ENCODE measurements around the gene TRIM7.

TRIM7 gene

DNA sequence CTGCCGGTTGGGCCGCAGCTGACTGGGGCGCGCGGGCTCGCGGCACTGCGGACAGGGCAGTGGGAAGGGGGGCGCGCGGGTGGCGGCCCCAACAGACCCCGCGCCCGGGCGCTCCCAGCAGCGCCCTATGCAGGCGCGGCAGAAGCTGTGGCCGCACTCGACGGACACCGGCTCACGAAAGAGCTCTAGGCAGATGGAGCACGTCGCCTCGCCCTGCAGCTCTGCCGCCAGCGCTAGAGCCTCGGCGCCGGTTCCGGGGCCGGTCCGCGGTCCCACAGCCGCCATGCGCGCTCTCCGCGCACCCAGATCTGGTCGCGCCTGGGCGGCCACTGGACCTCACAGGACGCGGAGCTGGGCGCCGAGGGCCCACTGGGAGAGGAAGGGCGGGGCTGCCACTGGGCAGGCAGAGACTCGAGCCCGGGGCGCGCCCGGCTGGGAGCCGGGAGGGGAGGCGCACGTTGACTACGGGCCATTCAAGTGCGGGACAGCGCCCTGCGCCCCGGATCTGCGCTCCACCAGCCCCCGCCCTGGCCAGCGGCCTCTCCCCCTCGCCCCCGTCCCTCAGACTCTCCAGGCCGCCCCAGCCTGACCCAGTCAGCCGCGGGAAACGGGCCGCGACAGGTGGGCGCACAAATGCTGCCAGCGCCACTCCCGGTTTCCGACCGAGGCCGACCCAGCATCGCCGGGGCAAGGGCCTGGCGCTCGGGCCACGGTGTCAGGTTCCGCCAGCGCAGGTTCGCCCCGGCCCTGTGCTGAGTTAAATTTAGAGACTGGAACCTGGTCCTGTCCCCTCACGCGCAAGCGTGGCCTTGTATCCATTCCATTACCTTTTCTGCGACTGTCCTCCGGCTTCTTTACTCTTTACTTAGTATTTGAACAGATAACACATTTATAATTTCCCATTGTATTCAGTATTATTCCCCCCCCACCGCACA, at the start of gene TRIM7:
Gene TRIM7, minus strand, starts transcription at position 371 of the 935 bp plus-strand sequence. Its CDS starts 86 bp downstream, at position 285.
- Histone ChIP-seq H3K9me3 (ENCODE audit: control insufficient read depth, low read length) (no peaks in the 10 kb centered on the region), H3K4me2 (ENCODE audit: low read length) (peak within 1 kb of the TSS; percentile 73), H3K79me2 (no peaks in the 10 kb centered on the region), H3K9ac (peak within 1 kb of the TSS; percentile 39), H2AFZ (peak within 1 kb of the TSS; percentile 90), H3K36me3 (ENCODE audit: control insufficient read depth, insufficient read depth, low read length) (no peaks in the 10 kb centered on the region), H3K4me3 (ENCODE audit: low read depth, low read length) (peak within 1 kb of the TSS; percentile 52), H3K27me3 (ENCODE audit: control insufficient read depth, insufficient read depth, low read length) (no peaks in the 10 kb centered on the region), H3K4me1 (peaks cover 9% of the 10 kb centered on the region), H3K27ac (peak within 1 kb of the TSS; percentile 79)
- TF ChIP-seq, protein P1, sequence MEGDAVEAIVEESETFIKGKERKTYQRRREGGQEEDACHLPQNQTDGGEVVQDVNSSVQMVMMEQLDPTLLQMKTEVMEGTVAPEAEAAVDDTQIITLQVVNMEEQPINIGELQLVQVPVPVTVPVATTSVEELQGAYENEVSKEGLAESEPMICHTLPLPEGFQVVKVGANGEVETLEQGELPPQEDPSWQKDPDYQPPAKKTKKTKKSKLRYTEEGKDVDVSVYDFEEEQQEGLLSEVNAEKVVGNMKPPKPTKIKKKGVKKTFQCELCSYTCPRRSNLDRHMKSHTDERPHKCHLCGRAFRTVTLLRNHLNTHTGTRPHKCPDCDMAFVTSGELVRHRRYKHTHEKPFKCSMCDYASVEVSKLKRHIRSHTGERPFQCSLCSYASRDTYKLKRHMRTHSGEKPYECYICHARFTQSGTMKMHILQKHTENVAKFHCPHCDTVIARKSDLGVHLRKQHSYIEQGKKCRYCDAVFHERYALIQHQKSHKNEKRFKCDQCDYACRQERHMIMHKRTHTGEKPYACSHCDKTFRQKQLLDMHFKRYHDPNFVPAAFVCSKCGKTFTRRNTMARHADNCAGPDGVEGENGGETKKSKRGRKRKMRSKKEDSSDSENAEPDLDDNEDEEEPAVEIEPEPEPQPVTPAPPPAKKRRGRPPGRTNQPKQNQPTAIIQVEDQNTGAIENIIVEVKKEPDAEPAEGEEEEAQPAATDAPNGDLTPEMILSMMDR (IDR thresholded peaks at IDR 0.05) = no peak

- TF ChIP-seq, protein P1 (IDR thresholded peaks at IDR 0.05) = no peak
- Histone ChIP-seq H3K4me1 (peaks cover 11% of the 10 kb centered on the region), H3K79me2 (peaks cover 37% of the 10 kb centered on the region), H3K27me3 (ENCODE audit: control insufficient read depth, insufficient read depth, low read length) (no peaks in the 10 kb centered on the region), H3K4me3 (ENCODE audit: low read depth, low read length) (peak overlapping the region; percentile 41), H3K4me2 (ENCODE audit: low read length) (peak overlapping the region; percentile 100), H3K36me3 (ENCODE audit: control insufficient read depth, insufficient read depth, low read length) (no peaks in the 10 kb centered on the region), H3K9me3 (ENCODE audit: control insufficient read depth, low read length) (no peaks in the 10 kb centered on the region), H3K27ac (peak overlapping the region; percentile 33), H2AFZ (no peak overlapping the region), H3K9ac (no peak overlapping the region)
Observed at GRCh38 chr5:181248277-181248676, 43.3 kb upstream of the TRIM7 start.

DNA sequence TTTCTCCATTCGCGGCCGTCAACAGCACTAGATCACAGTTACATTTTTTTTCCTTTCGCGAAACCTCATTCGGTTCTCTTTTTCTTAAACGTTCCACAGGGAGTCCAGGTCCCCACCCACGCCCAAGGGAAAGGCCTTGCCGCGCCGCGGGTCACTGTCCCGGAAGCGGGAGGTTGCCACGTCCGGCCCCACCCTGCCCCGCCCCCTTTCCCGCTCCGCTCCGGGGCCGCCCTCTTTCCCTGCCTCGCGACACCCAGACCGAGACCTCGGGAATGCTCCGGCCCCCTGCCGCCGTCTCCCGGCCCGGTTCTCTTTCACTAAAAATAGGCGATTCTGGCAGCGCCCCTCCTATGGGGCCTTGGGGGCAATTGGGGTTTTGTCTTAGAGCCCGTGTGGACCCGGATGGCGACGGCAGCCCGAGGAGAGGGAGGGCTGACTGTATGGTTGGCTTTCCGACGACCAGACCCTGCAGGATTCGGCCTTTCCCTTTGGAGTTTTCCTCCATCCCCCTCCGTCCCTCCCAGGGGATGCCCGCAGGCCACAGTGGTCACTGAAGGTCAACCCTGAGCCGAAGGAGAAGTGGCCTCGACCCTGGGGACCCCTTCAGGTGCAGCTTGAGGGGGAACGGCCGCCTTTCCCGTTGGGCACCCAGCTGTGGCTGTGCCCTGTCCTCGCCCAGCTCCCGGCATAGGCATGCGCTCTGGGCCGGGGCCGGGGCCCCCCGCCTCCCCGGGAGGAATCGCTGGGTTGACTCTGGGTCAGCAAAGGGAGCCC, 41.5 kb upstream of the TRIM7 start:
- H2AFZ ChIP-seq = peak overlapping the region; percentile 83
- H3K4me3 ChIP-seq (ENCODE audit: low read depth, low read length) = peak overlapping the region; percentile 84
- no peaks in the 10 kb centered on the region for H3K9me3 ChIP-seq (ENCODE audit: control insufficient read depth, low read length)
- H3K36me3 ChIP-seq (ENCODE audit: control insufficient read depth, insufficient read depth, low read length) = no peaks in the 10 kb centered on the region
- H3K9ac ChIP-seq = peak overlapping the region; percentile 56
- TF ChIP-seq, protein P1 (IDR thresholded peaks at IDR 0.05) = no peak
- peak overlapping the region; percentile 90 for H3K27ac ChIP-seq
- peak overlapping the region; percentile 100 for H3K4me2 ChIP-seq (ENCODE audit: low read length)
- H3K79me2 ChIP-seq = peaks cover 43% of the 10 kb centered on the region
- H3K4me1 ChIP-seq = peaks cover 18% of the 10 kb centered on the region
- no peaks in the 10 kb centered on the region for H3K27me3 ChIP-seq (ENCODE audit: control insufficient read depth, insufficient read depth, low read length)

DNA sequence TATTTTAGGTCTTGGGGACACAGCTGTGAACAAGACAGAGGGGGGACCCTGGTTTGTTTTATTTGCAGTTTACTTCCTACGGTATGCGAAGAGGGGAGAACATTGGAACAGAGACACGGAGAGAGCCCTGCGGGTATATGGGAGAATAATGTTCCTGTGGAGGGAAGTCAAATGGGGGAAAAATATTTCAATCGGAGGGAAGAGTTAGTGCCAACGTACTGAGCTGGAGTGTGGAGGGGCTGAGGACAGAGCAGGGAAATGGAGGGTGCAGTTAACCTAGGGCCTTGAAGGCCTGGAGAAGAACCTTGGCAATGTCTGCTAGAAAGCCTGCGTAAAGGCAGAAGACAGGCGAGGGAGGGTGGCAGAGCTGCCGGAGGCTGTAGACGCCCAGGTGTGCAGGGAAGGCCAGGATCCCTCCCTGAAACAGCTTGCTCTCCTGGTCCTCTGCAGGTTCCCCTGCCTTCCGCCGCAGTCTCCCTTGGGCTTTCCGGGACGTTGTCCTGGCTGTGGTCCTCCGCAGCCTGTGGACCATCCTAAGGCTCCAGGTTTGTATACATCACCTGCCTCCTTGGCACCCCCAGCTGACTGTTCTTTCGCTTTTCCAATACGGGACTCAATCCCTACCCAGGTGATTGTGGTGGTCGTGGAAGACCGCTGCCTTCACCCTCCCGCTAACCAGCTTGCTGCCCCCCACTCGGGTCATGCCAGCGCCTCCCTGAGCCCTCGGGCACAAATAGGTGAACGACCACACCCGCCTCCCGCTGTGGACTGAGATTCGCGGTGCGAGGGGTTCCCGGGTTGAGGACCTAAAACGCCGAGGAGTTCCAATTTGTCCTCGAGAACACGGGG, 40.7 kb upstream of the TRIM7 start:
- H3K4me2 ChIP-seq (ENCODE audit: low read length) = peak overlapping the region; percentile 100
- peak overlapping the region; percentile 28 for H3K9ac ChIP-seq
- peak overlapping the region; percentile 90 for H3K27ac ChIP-seq
- peak overlapping the region; percentile 84 for H3K4me3 ChIP-seq (ENCODE audit: low read depth, low read length)
- no peaks in the 10 kb centered on the region for H3K9me3 ChIP-seq (ENCODE audit: control insufficient read depth, low read length)
- H3K36me3 ChIP-seq (ENCODE audit: control insufficient read depth, insufficient read depth, low read length) = no peaks in the 10 kb centered on the region
- H2AFZ ChIP-seq = peak overlapping the region; percentile 75
- peaks cover 18% of the 10 kb centered on the region for H3K4me1 ChIP-seq
- TF ChIP-seq, protein P1 (IDR thresholded peaks at IDR 0.05) = no peak
- no peaks in the 10 kb centered on the region for H3K27me3 ChIP-seq (ENCODE audit: control insufficient read depth, insufficient read depth, low read length)
- peaks cover 47% of the 10 kb centered on the region for H3K79me2 ChIP-seq
